HEK293T (cell line): ENCODE measurements around the gene SHH.

ENCODE experiments used
- CTCF ChIA-PET: fragments of 350-600 bp; formaldehyde crosslinking; extraction: SDS; loops from one replicate; lab custom pipeline; 2021; ENCODE audit warnings: antibody characterized with exemption, inconsistent platforms; lab: Yijun Ruan, JAX
- POLR2A ChIA-PET: fragments of 350-600 bp; formaldehyde crosslinking; extraction: SDS; loops from one replicate; lab custom pipeline; 2020; ENCODE audit warnings: antibody characterized with exemption, inconsistent platforms; lab: Yijun Ruan, JAX
- DNase-seq: peaks from one replicate; pipeline ENCODE4 v3.0.0; 2012; ENCODE audit warnings: mixed read lengths; ENCODE audit errors: extremely low spot score
- ARNT ChIP-seq: fragments of 450-650 bp; IDR thresholded peaks from 2 replicates; pipeline ENCODE4 v1.6.1; 2017; ENCODE audit warnings: mild to moderate bottlenecking
- BHLHE40 ChIP-seq: fragments of 450-650 bp; IDR thresholded peaks from 2 replicates; pipeline ENCODE4 v1.6.1; 2016; ENCODE audit warnings: mild to moderate bottlenecking, moderate library complexity, borderline replicate concordance
- CTBP1 ChIP-seq: fragments of 450-650 bp; IDR thresholded peaks from 2 replicates; pipeline ENCODE4 v1.6.1; 2016; ENCODE audit warnings: borderline replicate concordance
- ELF4 ChIP-seq: fragments of 450-650 bp; IDR thresholded peaks from 2 replicates; pipeline ENCODE4 v1.6.1; 2017; ENCODE audit warnings: antibody characterized with exemption
- FOXA1 ChIP-seq: fragments of 450-650 bp; IDR thresholded peaks from 2 replicates; pipeline ENCODE4 v1.6.1; 2016; ENCODE audit warnings: mild to moderate bottlenecking
- FOXK2 ChIP-seq: fragments of 450-650 bp; IDR thresholded peaks from 2 replicates; pipeline ENCODE4 v1.6.1; 2016; ENCODE audit warnings: mild to moderate bottlenecking
- FOXM1 ChIP-seq: fragments of 450-650 bp; IDR thresholded peaks from 2 replicates; pipeline ENCODE4 v1.6.1; 2017; ENCODE audit warnings: mild to moderate bottlenecking, borderline replicate concordance
- HDGF ChIP-seq: fragments of 450-650 bp; IDR thresholded peaks from 2 replicates; pipeline ENCODE4 v1.6.1; 2017; ENCODE audit warnings: antibody characterized with exemption, borderline replicate concordance
- L3MBTL2 ChIP-seq: fragments of 450-650 bp; conservative IDR thresholded peaks from 2 replicates; pipeline ENCODE4 v1.6.1; 2016; ENCODE audit warnings: mild to moderate bottlenecking
- LEF1 ChIP-seq: fragments of 450-650 bp; IDR thresholded peaks from 2 replicates; pipeline ENCODE4 v1.6.1; 2017; ENCODE audit warnings: mild to moderate bottlenecking, borderline replicate concordance
- NFRKB ChIP-seq: fragments of 450-650 bp; IDR thresholded peaks from 2 replicates; pipeline ENCODE4 v1.6.1; 2016; ENCODE audit warnings: mild to moderate bottlenecking, moderate library complexity
- SP1 ChIP-seq: fragments of 450-650 bp; IDR thresholded peaks from 2 replicates; pipeline ENCODE4 v1.6.1; 2017
- SUZ12 ChIP-seq: fragments of 450-650 bp; IDR thresholded peaks from 2 replicates; pipeline ENCODE4 v1.6.1; 2016; ENCODE audit warnings: mild to moderate bottlenecking
- TARDBP ChIP-seq: fragments of 450-650 bp; IDR thresholded peaks from 2 replicates; pipeline ENCODE4 v1.6.1; 2016
- ZNF384 ChIP-seq: fragments of 450-650 bp; IDR thresholded peaks from 2 replicates; pipeline ENCODE4 v1.6.1; 2016
- TF ChIP-seq, protein P1 (sequence below): fragments of 450-650 bp; IDR thresholded peaks from 2 replicates; pipeline ENCODE4 v1.6.1; 2016

SHH gene

DNA sequence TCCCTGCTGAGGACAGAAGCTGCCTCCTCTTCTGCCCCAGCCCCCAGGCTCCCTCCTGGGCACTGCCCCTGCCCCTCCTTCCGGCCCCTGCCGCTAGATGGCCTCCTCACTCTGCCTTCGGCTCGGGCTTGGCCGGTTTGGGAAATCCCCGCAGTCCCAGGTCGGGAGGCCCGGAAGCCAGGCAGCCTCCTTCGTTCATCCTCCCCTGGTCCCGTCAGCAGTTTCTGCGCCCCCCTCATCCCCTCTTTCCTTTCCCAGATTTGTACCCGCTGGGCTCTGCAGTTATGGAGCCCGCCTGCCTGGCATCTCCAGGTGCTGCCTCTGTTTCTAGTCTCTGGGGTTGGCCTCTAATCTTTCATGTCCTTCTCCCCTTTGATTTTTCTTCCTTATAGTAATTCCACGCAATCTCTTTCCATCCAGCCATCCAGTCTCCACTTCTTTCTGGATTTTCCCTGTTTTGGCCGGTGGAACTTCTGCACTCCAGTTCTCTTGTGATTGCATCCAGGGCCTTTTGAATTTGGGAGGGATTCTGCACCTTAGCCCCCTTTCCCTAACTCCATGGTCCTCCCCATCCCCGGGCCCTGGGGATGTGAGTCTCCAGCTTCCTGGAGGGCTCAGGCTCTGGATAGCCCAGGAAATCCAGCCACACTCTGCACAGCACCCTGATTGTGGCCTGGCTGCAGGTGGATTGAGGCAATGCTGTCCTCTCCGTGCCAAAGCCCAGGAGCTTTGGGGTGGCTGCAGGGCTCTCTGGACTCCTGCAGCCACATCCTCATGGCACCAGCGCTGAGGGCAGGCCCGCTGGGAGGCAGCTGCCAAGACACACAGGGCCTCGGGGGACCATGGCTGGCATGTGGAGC lies 3.3 kb upstream of the SHH start:
- TF ChIP-seq NFRKB (no peak), SP1 (no peak), FOXM1 (no peak), CTBP1 (no peak), FOXK2 (no peak), ELF4 (no peak), BHLHE40 (no peak), L3MBTL2 (no peak), ZNF384 (no peak), LEF1 (no peak), ARNT (no peak), FOXA1 (no peak)
- TF ChIP-seq, protein P1, sequence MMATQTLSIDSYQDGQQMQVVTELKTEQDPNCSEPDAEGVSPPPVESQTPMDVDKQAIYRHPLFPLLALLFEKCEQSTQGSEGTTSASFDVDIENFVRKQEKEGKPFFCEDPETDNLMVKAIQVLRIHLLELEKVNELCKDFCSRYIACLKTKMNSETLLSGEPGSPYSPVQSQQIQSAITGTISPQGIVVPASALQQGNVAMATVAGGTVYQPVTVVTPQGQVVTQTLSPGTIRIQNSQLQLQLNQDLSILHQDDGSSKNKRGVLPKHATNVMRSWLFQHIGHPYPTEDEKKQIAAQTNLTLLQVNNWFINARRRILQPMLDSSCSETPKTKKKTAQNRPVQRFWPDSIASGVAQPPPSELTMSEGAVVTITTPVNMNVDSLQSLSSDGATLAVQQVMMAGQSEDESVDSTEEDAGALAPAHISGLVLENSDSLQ: no peak
- POLR2A ChIA-PET: no interaction called here
- CTCF ChIA-PET: interaction anchor here (0.6 kb wide), 1 partner anchor 1640 kb away, joined by 5 read pairs; no protein-coding TSS in a partner anchor
- peak; percentile 91 for DNase-seq

DNA sequence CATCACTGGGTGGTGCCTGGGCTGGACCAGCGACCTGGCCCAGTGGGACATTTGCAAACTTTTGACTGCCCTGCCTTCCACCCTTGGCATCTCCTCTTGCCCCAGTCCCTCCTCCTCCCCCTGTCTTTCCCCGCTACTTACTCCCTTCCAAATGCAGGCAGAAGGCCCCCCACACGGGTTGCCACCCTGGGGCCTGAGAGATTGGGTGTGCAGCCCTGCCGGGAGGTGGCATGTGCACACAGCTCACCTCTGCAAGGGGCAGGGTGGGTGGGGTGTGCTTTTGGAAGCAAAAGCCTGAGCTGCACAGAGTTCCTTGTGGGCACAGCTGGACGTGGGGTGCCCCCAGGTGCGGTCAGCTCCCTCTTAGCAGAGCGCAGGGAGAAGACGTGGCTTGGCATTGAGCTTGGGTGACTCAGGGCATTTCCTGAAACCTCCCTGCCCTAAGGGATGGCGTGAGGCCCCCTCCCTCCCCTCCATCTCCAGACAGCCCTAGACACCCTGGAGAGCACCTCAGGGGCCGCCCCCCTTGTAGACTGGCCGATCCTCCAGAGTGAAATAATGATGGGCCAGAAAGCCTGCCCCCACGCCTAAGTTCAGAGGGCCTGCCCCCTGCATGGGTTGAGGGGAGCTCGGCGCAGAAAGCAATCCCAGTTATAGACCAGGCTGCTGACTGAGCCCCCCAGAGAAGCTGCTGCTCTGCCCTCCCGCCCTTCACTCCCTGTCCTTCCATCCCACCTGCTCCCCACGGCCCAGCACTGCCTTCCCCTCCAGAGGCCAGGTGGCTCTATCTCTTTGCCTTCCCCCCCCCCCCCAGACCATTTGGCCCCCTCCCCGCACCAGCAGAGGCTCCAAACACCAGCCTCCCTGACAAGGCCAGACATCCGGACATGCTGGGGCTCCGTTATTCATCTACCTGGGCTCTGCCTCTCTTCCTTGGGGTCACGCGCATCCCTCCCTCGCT lies 2.3 kb upstream of the SHH start:
- CTCF ChIA-PET: interaction anchor here (0.6 to 0.7 kb wide), 2 partner anchors 63 to 665 kb away, joined by 3 to 6 read pairs; no protein-coding TSS in a partner anchor
- POLR2A ChIA-PET: no interaction called here
- DNase-seq: no peak
- TF ChIP-seq, protein P1: no peak
- TF ChIP-seq FOXA1 (no peak), ELF4 (no peak), TARDBP (no peak), FOXK2 (no peak), CTBP1 (no peak), BHLHE40 (no peak), L3MBTL2 (no peak), ZNF384 (no peak), SP1 (no peak), NFRKB (no peak)

DNA sequence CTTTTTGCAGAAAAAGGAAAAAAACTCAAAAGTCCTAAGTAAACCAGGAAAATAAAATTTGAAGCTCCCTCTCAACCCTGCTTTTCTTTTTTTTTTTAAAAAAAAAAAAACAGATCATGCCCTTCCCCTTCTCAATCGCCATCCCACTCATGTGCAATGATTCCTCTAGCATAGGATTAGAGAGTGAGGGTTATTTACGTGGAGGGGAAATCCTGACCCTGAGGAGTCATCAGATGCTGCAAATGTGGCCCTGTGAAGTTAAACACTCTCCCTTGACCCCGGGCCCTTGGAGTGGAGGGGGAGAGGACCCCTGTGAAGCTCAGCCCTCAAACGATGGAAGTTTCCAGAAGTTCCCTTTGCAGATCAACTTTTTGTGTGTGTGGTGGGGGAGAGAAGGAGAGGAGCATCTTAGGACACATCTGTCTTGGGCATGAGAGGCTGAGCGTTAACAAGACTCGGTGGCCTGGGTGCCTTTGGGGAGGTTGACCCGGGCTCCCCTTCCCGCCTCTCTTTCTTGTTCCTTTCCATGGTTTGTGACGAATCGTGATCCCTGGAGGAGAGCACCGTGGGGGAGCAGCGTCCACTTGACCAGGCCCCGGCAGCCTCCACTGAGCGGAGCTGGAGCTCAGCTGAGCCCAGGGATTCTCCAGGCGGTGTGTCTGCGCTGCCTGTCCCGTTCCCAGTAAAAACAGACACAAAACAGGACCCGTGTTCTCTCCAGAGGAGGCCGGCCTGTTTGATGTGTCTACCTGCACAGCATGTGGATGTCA lies 1.5 kb upstream of the SHH start:
- CTCF ChIA-PET: interaction anchor here (0.6 to 1.2 kb wide), 4 partner anchors 9 to 666 kb away, joined by 3 to 6 read pairs (median 4); no protein-coding TSS in a partner anchor

DNA sequence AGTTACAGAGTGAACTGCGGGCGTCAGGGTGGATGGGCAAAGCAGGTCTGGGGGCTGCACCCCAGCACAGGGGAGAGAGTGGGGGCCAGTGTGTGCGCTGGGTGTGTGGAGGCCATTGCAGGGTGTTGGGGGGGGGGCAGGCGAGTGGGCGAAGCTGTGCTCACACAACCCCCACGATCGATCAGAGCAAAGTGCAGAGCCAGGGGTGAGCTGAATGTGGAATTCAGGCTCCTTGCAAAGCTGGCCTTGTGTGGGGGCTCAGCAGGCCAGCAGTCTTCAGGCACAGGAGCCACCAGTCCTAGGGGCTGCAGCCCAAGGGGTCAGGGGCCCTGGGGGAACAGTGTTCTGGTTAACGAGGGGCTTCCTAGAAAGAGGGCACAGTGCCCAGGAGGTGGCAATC lies 862 bp upstream of the SHH start:
- no peak for DNase-seq
- CTCF ChIA-PET: interaction anchor here (0.7 to 1.2 kb wide), 3 partner anchors 8 to 96 kb away, joined by 3 to 5 read pairs (median 4); no protein-coding TSS in a partner anchor
- no peak for TF ChIP-seq CTBP1
- TF ChIP-seq, protein P1: no peak
- no peak for TF ChIP-seq FOXK2
- TF ChIP-seq ZNF384: no peak
- no peak for TF ChIP-seq TARDBP
- TF ChIP-seq SP1: no peak
- POLR2A ChIA-PET: no interaction called here

More for the DNA sequence above, 1.5 kb upstream of the SHH start:
- POLR2A ChIA-PET: no interaction called here
- TF ChIP-seq ARNT: no peak
- no peak for TF ChIP-seq FOXM1
- no peak for TF ChIP-seq ELF4
- no peak for TF ChIP-seq BHLHE40
- TF ChIP-seq SP1: no peak
- TF ChIP-seq CTBP1: no peak
- TF ChIP-seq LEF1: no peak
- DNase-seq: no peak

DNA sequence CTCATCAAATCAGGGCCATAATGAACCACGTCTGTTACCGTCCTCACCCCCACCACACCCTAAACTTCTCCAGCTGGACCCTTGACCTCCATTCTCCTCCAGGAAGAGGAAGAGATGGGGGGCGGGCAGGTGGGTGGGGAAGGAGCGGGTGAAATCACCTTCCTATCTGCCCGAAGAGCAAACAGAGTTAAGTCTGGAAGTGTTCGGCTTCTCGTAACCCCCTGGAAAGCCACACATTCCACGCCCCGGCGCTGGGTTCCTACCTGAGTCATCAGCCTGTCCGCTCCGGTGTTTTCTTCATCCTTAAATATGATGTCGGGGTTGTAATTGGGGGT lies 736 bp downstream of the SHH start:
- ChIA-PET POLR2A (no interaction called here), CTCF (interaction anchor here (1.2 kb wide), 1 partner anchor 15 kb away, joined by 4 read pairs; no protein-coding TSS in a partner anchor)
- DNase-seq: no peak
- TF ChIP-seq CTBP1: no peak
- TF ChIP-seq, protein P1: no peak
- no peak for TF ChIP-seq ARNT
- no peak for TF ChIP-seq HDGF
- TF ChIP-seq FOXA1: no peak
- no peak for TF ChIP-seq FOXM1
- TF ChIP-seq ELF4: no peak
- no peak for TF ChIP-seq ZNF384
- TF ChIP-seq SUZ12: no peak
- no peak for TF ChIP-seq SP1
- TF ChIP-seq NFRKB: no peak
- TF ChIP-seq L3MBTL2: no peak
